Neutrophil (primary cell): Measurements from ENCODE around the gene HAPLN3.

ENCODE experiments used
- H3K27ac ChIP-seq: fragments of 200-600 bp; sonication (generic); 2 replicates; pipeline ENCODE4 v1.5.1; 2016; ENCODE audit warnings: mild to moderate bottlenecking, moderate library complexity
- H3K27me3 ChIP-seq: fragments of 200-600 bp; sonication (generic); 2 replicates; pipeline ENCODE4 v1.6.0; 2016; ENCODE audit warnings: mild to moderate bottlenecking
- H3K36me3 ChIP-seq: fragments of 200-600 bp; sonication (generic); 2 replicates; pipeline ENCODE4 v1.5.1; 2017
- H3K4me1 ChIP-seq, 2 experiments: fragments of 200-600 bp in 1 of 2; sonication (generic) in 1 of 2; 1 replicate in 1 of 2; 2 replicates in 1 of 2; pipeline versions ENCODE4 v1.5.1 to v1.6.1; 2013 to 2016; ENCODE audit warnings: low read depth in 1 of 2, low read length in 1 of 2, mild to moderate bottlenecking in 1 of 2, moderate library complexity in 1 of 2; ENCODE audit not compliant: control insufficient read depth in 1 of 2, insufficient read depth in 1 of 2
- H3K4me3 ChIP-seq, 2 experiments: fragments of 200-600 bp in 1 of 2; sonication (generic) in 1 of 2; 1 replicate in 1 of 2; 2 replicates in 1 of 2; pipeline ENCODE4 v1.5.1; 2013 to 2016; ENCODE audit warnings: low read depth in 1 of 2, low read length in 1 of 2, mild to moderate bottlenecking in 1 of 2, moderate library complexity in 1 of 2
- H3K9me3 ChIP-seq: fragments of 200-600 bp; sonication (generic); 2 replicates; pipeline ENCODE4 v1.5.1; 2016
- TF ChIP-seq, protein P1 (sequence below): fragments of 200-600 bp; sonication (generic); IDR thresholded peaks from 2 replicates; pipeline ENCODE4 v1.5.1; 2016; ENCODE audit warnings: antibody characterized with exemption

Gene HAPLN3

GRCh38 chr15:88878720-88879184 is 16.6 kb downstream of the HAPLN3 start:
- no peaks in the 10 kb centered on the region for H3K9me3 ChIP-seq
- no peak overlapping the region for H3K27ac ChIP-seq
- TF ChIP-seq, protein P1, sequence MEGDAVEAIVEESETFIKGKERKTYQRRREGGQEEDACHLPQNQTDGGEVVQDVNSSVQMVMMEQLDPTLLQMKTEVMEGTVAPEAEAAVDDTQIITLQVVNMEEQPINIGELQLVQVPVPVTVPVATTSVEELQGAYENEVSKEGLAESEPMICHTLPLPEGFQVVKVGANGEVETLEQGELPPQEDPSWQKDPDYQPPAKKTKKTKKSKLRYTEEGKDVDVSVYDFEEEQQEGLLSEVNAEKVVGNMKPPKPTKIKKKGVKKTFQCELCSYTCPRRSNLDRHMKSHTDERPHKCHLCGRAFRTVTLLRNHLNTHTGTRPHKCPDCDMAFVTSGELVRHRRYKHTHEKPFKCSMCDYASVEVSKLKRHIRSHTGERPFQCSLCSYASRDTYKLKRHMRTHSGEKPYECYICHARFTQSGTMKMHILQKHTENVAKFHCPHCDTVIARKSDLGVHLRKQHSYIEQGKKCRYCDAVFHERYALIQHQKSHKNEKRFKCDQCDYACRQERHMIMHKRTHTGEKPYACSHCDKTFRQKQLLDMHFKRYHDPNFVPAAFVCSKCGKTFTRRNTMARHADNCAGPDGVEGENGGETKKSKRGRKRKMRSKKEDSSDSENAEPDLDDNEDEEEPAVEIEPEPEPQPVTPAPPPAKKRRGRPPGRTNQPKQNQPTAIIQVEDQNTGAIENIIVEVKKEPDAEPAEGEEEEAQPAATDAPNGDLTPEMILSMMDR, result no peak
- H3K4me1 ChIP-seq, result no peaks in the 10 kb centered on the region
- H3K36me3 ChIP-seq, result no peaks in the 10 kb centered on the region
- no peak overlapping the region for H3K4me3 ChIP-seq
- H3K27me3 ChIP-seq, result no peaks in the 10 kb centered on the region

DNA sequence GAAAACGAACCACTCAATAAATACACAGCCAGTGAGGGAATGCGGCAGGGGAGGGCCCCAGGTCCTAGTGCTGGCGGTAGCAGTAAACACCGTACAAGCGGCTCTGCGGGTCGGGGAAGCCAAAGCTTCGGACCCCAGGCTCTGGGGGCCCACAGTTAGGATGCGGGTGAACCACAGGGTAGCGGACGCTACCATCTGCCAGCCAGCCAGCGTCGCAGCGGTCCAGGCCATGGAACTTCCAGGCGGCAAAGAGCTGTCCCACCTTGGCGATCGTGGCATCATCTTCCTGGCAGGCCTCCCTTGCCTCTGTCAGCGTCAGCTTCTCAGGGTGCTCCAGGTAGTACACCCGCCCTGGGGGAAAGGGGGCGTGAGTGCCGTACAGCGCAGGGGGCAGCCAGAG is 17.4 kb downstream of the HAPLN3 start:
- Histone ChIP-seq H3K9me3 (no peaks in the 10 kb centered on the region), H3K36me3 (no peaks in the 10 kb centered on the region)
- TF ChIP-seq, protein P1, result no peak

GRCh38 chr15:88877415-88877814 is 17.9 kb downstream of the HAPLN3 start:
- no peaks in the 10 kb centered on the region for H3K4me1 ChIP-seq
- H3K4me3 ChIP-seq, result no peak overlapping the region
- H3K36me3 ChIP-seq, result no peaks in the 10 kb centered on the region
- H3K9me3 ChIP-seq, result no peaks in the 10 kb centered on the region
- peaks cover 3% of the 10 kb centered on the region for H3K27me3 ChIP-seq
- TF ChIP-seq, protein P1, result no peak
- no peak overlapping the region for H3K27ac ChIP-seq

More for the DNA sequence above, 17.4 kb downstream of the HAPLN3 start:
- no peak overlapping the region for H3K27ac ChIP-seq
- peaks cover under 1% of the 10 kb centered on the region for H3K27me3 ChIP-seq
- H3K4me1 ChIP-seq, result no peaks in the 10 kb centered on the region
- H3K4me3 ChIP-seq, result no peak overlapping the region

GRCh38 chr15:88876573-88876972 is 18.8 kb downstream of the HAPLN3 start:
- Histone ChIP-seq H3K4me1 (no peaks in the 10 kb centered on the region), H3K27me3 (peaks cover 9% of the 10 kb centered on the region), H3K9me3 (no peaks in the 10 kb centered on the region), H3K4me3 (no peak overlapping the region), H3K36me3 (no peaks in the 10 kb centered on the region), H3K27ac (no peak overlapping the region)
- TF ChIP-seq, protein P1, result no peak

GRCh38 chr15:88874684-88875083 is 20.7 kb downstream of the HAPLN3 start:
- H3K27me3 ChIP-seq, result peaks cover 9% of the 10 kb centered on the region
- TF ChIP-seq, protein P1, result no peak

GRCh38 chr15:88874275-88874674 is 21.1 kb downstream of the HAPLN3 start:
- H3K36me3 ChIP-seq, result no peaks in the 10 kb centered on the region
- TF ChIP-seq, protein P1, result no peak
- no peak overlapping the region for H3K27ac ChIP-seq
- H3K4me1 ChIP-seq, result no peaks in the 10 kb centered on the region
- H3K4me3 ChIP-seq, result no peak overlapping the region
- no peaks in the 10 kb centered on the region for H3K9me3 ChIP-seq
- peaks cover 9% of the 10 kb centered on the region for H3K27me3 ChIP-seq

More at GRCh38 chr15:88874684-88875083, 20.7 kb downstream of the HAPLN3 start:
- Histone ChIP-seq H3K36me3 (no peaks in the 10 kb centered on the region), H3K4me3 (no peak overlapping the region), H3K4me1 (no peaks in the 10 kb centered on the region), H3K9me3 (no peaks in the 10 kb centered on the region), H3K27ac (no peak overlapping the region)
